Measurements from ENCODE around the gene INMT.

Gene INMT

GRCh38 chr7:30778255-30779025 lies 26.5 kb downstream of the INMT start:
- in situ Hi-C loops (cut with HindIII; ENCODE audit: low sequenced_read_pairs), result no loop called here

- in situ Hi-C loops (cut with HindIII; ENCODE audit: low sequenced_read_pairs), result no loop called here
Observed at GRCh38 chr7:30779574-30779973, 27.6 kb downstream of the INMT start.

GRCh38 chr7:30780941-30781340 lies 29.0 kb downstream of the INMT start:
- in situ Hi-C loops (cut with HindIII; ENCODE audit: low sequenced_read_pairs), result no loop called here

GRCh38 chr7:30782690-30783089 lies 30.8 kb downstream of the INMT start:
- in situ Hi-C loops (cut with HindIII; ENCODE audit: low sequenced_read_pairs), result no loop called here

GRCh38 chr7:30785786-30786185 lies 33.9 kb downstream of the INMT start:
- in situ Hi-C loops (cut with HindIII; ENCODE audit: low sequenced_read_pairs), result no loop called here

- in situ Hi-C loops (cut with HindIII; ENCODE audit: low sequenced_read_pairs), result no loop called here
Observed at GRCh38 chr7:30787486-30787885, 35.6 kb downstream of the INMT start.

GRCh38 chr7:30788640-30789333 lies 36.9 kb downstream of the INMT start:
- in situ Hi-C loops (cut with HindIII; ENCODE audit: low sequenced_read_pairs), result no loop called here

- in situ Hi-C loops (cut with HindIII; ENCODE audit: low sequenced_read_pairs), result no loop called here
Observed at GRCh38 chr7:30789334-30789711, 37.4 kb downstream of the INMT start.

- in situ Hi-C loops (cut with HindIII; ENCODE audit: low sequenced_read_pairs), result no loop called here
Observed at GRCh38 chr7:30790356-30790755, 38.4 kb downstream of the INMT start.

- in situ Hi-C loops (cut with HindIII; ENCODE audit: low sequenced_read_pairs), result no loop called here
Observed at GRCh38 chr7:30791114-30791513, 39.2 kb downstream of the INMT start.

GRCh38 chr7:30795161-30795948 lies 43.4 kb downstream of the INMT start:
- in situ Hi-C loops (cut with HindIII; ENCODE audit: low sequenced_read_pairs), result loop anchor here (5.0 kb wide), 1 partner anchor 37 kb away; no protein-coding TSS in a partner anchor

GRCh38 chr7:30796105-30796869 lies 44.4 kb downstream of the INMT start:
- in situ Hi-C loops (cut with HindIII; ENCODE audit: low sequenced_read_pairs), result loop anchor here (5.0 kb wide), 1 partner anchor 36 kb away; no protein-coding TSS in a partner anchor

- in situ Hi-C loops (cut with HindIII; ENCODE audit: low sequenced_read_pairs), result loop anchor here (5.0 kb wide), 1 partner anchor 35 kb away; no protein-coding TSS in a partner anchor
Observed at GRCh38 chr7:30797176-30798040, 45.5 kb downstream of the INMT start.

GRCh38 chr7:30799206-30799975 lies 47.5 kb downstream of the INMT start:
- in situ Hi-C loops (cut with HindIII; ENCODE audit: low sequenced_read_pairs), result loop anchor here (5.0 kb wide), 1 partner anchor 33 kb away; no protein-coding TSS in a partner anchor

GRCh38 chr7:30799976-30800661 lies 48.2 kb downstream of the INMT start:
- in situ Hi-C loops (cut with HindIII; ENCODE audit: low sequenced_read_pairs), result loop anchor here (5.0 kb wide), 1 partner anchor 32 kb away; no protein-coding TSS in a partner anchor

- in situ Hi-C loops (cut with HindIII; ENCODE audit: low sequenced_read_pairs), result no loop called here
Observed at GRCh38 chr7:30800785-30801252, 48.9 kb downstream of the INMT start.

- in situ Hi-C loops (cut with HindIII; ENCODE audit: low sequenced_read_pairs), result no loop called here
Observed at GRCh38 chr7:30802812-30803211, 50.9 kb downstream of the INMT start.

GRCh38 chr7:30804078-30804661 lies 52.2 kb downstream of the INMT start:
- in situ Hi-C loops (cut with HindIII; ENCODE audit: low sequenced_read_pairs), result no loop called here
